IPS DF 4.7 (cell line): Measurements from ENCODE around the gene NBEA.
"Not testable (repeated sequence)": the region's sequence is repeated elsewhere in the genome, so short reads cannot be mapped to it uniquely, and the experiment has no call there.

ENCODE experiments used
- DNase-seq: peaks from one replicate; pipeline ENCODE4 v3.0.0-alpha.2; 2013; ENCODE audit warnings: low spot score; ENCODE audit errors: extremely low read depth

NBEA gene

GRCh38 chr13:35387682-35388250, 445.7 kb downstream of the NBEA start:
- DNase-seq, result no peak

- DNase-seq, result no peak
These were observed 446.6 kb downstream of the NBEA start for GRCh38 chr13:35388441-35389355.

- no peak for DNase-seq
These were observed 447.5 kb downstream of the NBEA start for GRCh38 chr13:35389535-35389934.

GRCh38 chr13:35392768-35393167, 450.7 kb downstream of the NBEA start:
- DNase-seq, result no peak

GRCh38 chr13:35393886-35394285, 451.8 kb downstream of the NBEA start:
- no peak for DNase-seq

GRCh38 chr13:35408285-35408684, 466.2 kb downstream of the NBEA start:
- not testable (repeated sequence) for DNase-seq

- no peak for DNase-seq
These were observed 469.1 kb downstream of the NBEA start for GRCh38 chr13:35411059-35411744.

- DNase-seq, result no peak
These were observed 506.4 kb downstream of the NBEA start for GRCh38 chr13:35448465-35448864.

- DNase-seq, result no peak
These were observed 507.8 kb downstream of the NBEA start for GRCh38 chr13:35449821-35450220.

- DNase-seq, result no peak
These were observed 513.0 kb downstream of the NBEA start for GRCh38 chr13:35455022-35455421.

GRCh38 chr13:35457258-35457657, 515.2 kb downstream of the NBEA start:
- no peak for DNase-seq

GRCh38 chr13:35460061-35460460, 518.0 kb downstream of the NBEA start:
- DNase-seq, result no peak

GRCh38 chr13:35465371-35465770, 523.3 kb downstream of the NBEA start:
- DNase-seq, result no peak

- DNase-seq, result no peak
These were observed 526.1 kb downstream of the NBEA start for GRCh38 chr13:35468195-35468594.

GRCh38 chr13:35469806-35470525, 527.9 kb downstream of the NBEA start:
- no peak for DNase-seq

GRCh38 chr13:35470671-35471661, 528.9 kb downstream of the NBEA start:
- no peak for DNase-seq

GRCh38 chr13:35471706-35472322, 529.7 kb downstream of the NBEA start:
- no peak for DNase-seq

- DNase-seq, result no peak
These were observed 530.3 kb downstream of the NBEA start for GRCh38 chr13:35472323-35472881.

- no peak for DNase-seq
These were observed 531.2 kb downstream of the NBEA start for GRCh38 chr13:35473206-35473775.
